ENCODE results near the gene CSNK1E.

Gene CSNK1E

GRCh38 chr22:38246046-38246658, 71.1 kb downstream of the CSNK1E start:
- no peak for DNase-seq

GRCh38 chr22:38244106-38244505, 73.1 kb downstream of the CSNK1E start:
- DNase-seq, result no peak

GRCh38 chr22:38243007-38243765, 74.0 kb downstream of the CSNK1E start:
- peak; percentile 84 for DNase-seq

GRCh38 chr22:38240734-38241252, 76.4 kb downstream of the CSNK1E start:
- peak; percentile 83 for DNase-seq

Measured in femur (tissue), 1 donor.